Upper lobe of left lung (tissue), 6 donors: Measurements from ENCODE around the gene ROBO1. TPM values are rescaled to one million over a fixed set of nuclear protein-coding genes. Genes with fewer than 3 reads are reported as not detected.

Experiments
- ATAC-seq, 2 donors: fragments of 200-7000 bp; cut with Tn5 transposase; one replicate each; pipeline ENCODE4 v1.9.1; 2022; ENCODE audit warnings: mild to moderate bottlenecking in 2 of 2, moderate library complexity in 2 of 2; ENCODE audit not compliant: low FRiP score in 2 of 2
- DNase-seq, 2 donors: peaks; one replicate each; pipeline ENCODE4 v3.0.0-alpha.2; 2019 to 2020
- H3K27ac ChIP-seq, 4 donors: fragments of 200-600 bp; sonication (generic); one replicate each; pipeline ENCODE4 v1.5.1; 2016 to 2019
- H3K27me3 ChIP-seq, 4 donors: fragments of 200-600 bp; sonication (generic); one replicate each; pipeline ENCODE4 v1.5.1; 2017 to 2019
- H3K36me3 ChIP-seq, 4 donors: fragments of 200-600 bp; sonication (generic); one replicate each; pipeline ENCODE4 v1.5.1; 2016 to 2019
- H3K4me1 ChIP-seq, 4 donors: fragments of 200-600 bp; sonication (generic); one replicate each; pipeline ENCODE4 v1.5.1; 2018 to 2019
- H3K4me3 ChIP-seq, 4 donors: fragments of 200-600 bp; sonication (generic); one replicate each; pipeline ENCODE4 v1.5.1; 2017 to 2019; ENCODE audit warnings: mild to moderate bottlenecking in 2 of 4, moderate library complexity in 1 of 4
- H3K9me3 ChIP-seq, 4 donors: fragments of 200-600 bp; sonication (generic); one replicate each; pipeline ENCODE4 v1.5.1; 2018 to 2019
- EP300 ChIP-seq, 4 donors: sonication (generic); formaldehyde crosslinking; IDR thresholded peaks; one replicate each; pipeline ENCODE4 v1.5.1; 2017; ENCODE audit warnings: antibody characterized with exemption in 4 of 4, control low read depth in 2 of 4
- POLR2A ChIP-seq, 4 donors: fragments of 450-650 bp; IDR thresholded peaks; one replicate each; pipeline ENCODE4 v1.5.1; 2016 to 2017; ENCODE audit warnings: antibody characterized with exemption in 4 of 4, mild to moderate bottlenecking in 2 of 4
- POLR2AphosphoS5 ChIP-seq, 2 donors: sonication (generic); formaldehyde crosslinking; IDR thresholded peaks; one replicate each; pipeline ENCODE4 v1.5.1; 2017; ENCODE audit warnings: antibody characterized with exemption in 2 of 2
- WGBS, 2 donors: methylation state at CpG; one replicate each; pipeline ENCODE4 v1.1.5; 2017 to 2018; 5-methylcytosine and 5-hydroxymethylcytosine counted together
- total RNA-seq, 6 donors: library from RNA; depleted of rRNA in 4 of 6; stranded (reverse); fragments of >200 nt in 4 of 6; gene quantifications; one replicate each; pipeline versions ENCODE4 v1.1.0 to v1.2.1, GENCODE V29; 2016 to 2021
- TF ChIP-seq, protein P1 (sequence below), 6 experiments: fragments of 450-650 bp in 4 of 6; fragments of 200-600 bp in 2 of 6; sonication (generic) in 2 of 6; IDR thresholded peaks; one replicate each; pipeline ENCODE4 v1.5.1; 2016 to 2019; ENCODE audit warnings: antibody characterized with exemption in 6 of 6
- donor health status: DM: no; HTN: no; CAD: no; lungs with moderate emphysema.
- donor health status: DM: no; HTN: yes; CAD: no; lungs with severe emphysema.

ROBO1 gene
- total RNA-seq, 6 donors from 2014 or later = 10.5 to 29.0 (median 18.0) TPM

DNA sequence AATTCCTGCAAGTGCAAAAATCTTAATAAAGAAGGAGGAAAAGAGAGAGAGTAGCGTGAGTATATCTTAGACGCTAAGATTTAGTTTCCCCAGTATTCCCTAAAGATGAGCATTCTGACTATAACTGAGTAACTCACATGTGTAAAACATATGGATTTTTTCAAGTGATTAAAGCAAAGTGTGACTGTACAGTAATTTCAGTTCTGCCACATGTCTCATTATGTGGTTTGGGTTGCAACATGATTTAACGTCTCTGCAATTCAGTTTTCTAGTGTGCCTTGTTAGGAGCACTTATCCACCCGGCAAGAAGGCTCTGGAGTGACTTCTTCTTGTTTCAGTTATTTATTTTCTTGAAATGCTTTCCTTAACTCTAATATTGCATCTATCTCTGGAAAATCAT lies 514.1 kb downstream of the ROBO1 start:
- no peak overlapping the region for H3K27ac ChIP-seq
- no peaks in the 10 kb centered on the region for H3K36me3 ChIP-seq
- TF ChIP-seq, protein P1, sequence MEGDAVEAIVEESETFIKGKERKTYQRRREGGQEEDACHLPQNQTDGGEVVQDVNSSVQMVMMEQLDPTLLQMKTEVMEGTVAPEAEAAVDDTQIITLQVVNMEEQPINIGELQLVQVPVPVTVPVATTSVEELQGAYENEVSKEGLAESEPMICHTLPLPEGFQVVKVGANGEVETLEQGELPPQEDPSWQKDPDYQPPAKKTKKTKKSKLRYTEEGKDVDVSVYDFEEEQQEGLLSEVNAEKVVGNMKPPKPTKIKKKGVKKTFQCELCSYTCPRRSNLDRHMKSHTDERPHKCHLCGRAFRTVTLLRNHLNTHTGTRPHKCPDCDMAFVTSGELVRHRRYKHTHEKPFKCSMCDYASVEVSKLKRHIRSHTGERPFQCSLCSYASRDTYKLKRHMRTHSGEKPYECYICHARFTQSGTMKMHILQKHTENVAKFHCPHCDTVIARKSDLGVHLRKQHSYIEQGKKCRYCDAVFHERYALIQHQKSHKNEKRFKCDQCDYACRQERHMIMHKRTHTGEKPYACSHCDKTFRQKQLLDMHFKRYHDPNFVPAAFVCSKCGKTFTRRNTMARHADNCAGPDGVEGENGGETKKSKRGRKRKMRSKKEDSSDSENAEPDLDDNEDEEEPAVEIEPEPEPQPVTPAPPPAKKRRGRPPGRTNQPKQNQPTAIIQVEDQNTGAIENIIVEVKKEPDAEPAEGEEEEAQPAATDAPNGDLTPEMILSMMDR (IDR thresholded peaks at IDR 0.05) = no peak
- no peak for TF ChIP-seq EP300 (IDR thresholded peaks at IDR 0.05)
- DNase-seq (no peak), ATAC-seq (no peak)
- no peaks in the 10 kb centered on the region for H3K4me1 ChIP-seq
- 60 to 81% methylated on average over 4 of the region's 4 CpGs for whole genome bisulfite sequencing, 2 donors
- no peaks in the 10 kb centered on the region for H3K9me3 ChIP-seq
- no peak overlapping the region for H3K4me3 ChIP-seq
- H3K27me3 ChIP-seq = no peaks in the 10 kb centered on the region

DNA sequence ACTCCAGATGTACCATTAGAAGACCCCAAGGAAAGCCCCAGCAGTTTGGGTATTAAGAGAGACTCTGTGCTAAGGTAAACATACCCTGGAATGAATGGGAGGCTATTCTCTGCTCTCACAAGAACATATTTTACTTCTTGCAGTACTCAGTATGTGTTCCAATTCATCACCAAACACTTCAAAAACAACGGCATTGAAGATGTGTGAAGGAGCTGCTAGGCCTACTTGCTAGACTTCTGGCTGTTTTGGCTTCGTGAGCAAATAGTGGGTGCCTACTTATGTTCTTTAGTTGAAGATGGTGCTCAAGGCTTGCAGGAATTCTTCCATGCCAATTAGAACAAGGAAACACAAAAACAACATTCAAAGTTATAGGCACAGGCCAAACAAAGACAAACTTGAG lies 514.5 kb downstream of the ROBO1 start:
- Histone ChIP-seq H3K9me3 (no peaks in the 10 kb centered on the region), H3K4me3 (no peak overlapping the region), H3K27me3 (no peaks in the 10 kb centered on the region), H3K27ac (no peak overlapping the region), H3K4me1 (no peaks in the 10 kb centered on the region), H3K36me3 (no peaks in the 10 kb centered on the region)
- ATAC-seq (no peak), DNase-seq (no peak)
- 56 to 57% methylated on average over 2 of the region's 2 CpGs for WGBS, 2 donors
- TF ChIP-seq, protein P1 (IDR thresholded peaks at IDR 0.05) = no peak
- TF ChIP-seq POLR2A (IDR thresholded peaks at IDR 0.05) (no peak), POLR2AphosphoS5 (IDR thresholded peaks at IDR 0.05) (no peak), EP300 (IDR thresholded peaks at IDR 0.05) (no peak)

DNA sequence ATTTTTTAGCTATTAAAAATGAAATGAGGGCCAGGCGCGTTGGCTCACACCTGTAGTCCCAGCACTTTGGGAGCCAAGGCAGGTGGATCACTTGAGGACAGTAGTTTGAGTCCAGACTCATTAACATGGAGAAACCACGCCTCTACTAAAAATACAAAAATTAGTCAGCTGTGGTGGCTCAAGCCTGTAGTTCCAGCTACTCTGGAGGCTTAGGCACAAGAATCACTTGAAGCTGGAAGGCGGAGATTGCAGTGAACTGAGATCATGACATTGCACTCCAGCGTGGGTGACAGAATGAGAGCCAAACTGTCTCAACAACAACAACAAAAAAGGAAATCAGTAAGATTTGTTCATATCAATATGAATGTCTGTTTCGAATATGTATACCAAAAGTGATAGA lies 517.1 kb downstream of the ROBO1 start:
- Histone ChIP-seq H3K4me1 (no peaks in the 10 kb centered on the region), H3K9me3 (no peaks in the 10 kb centered on the region), H3K27ac (no peak overlapping the region), H3K36me3 (no peaks in the 10 kb centered on the region), H3K4me3 (no peak overlapping the region), H3K27me3 (no peaks in the 10 kb centered on the region)
- TF ChIP-seq POLR2AphosphoS5 (IDR thresholded peaks at IDR 0.05) (no peak), EP300 (IDR thresholded peaks at IDR 0.05) (no peak), POLR2A (IDR thresholded peaks at IDR 0.05) (no peak)
- TF ChIP-seq, protein P1 (IDR thresholded peaks at IDR 0.05) = no peak
- no peak for DNase-seq
- WGBS, 2 donors = 80 to 87% methylated on average over 6 of the region's 6 CpGs
- ATAC-seq = no peak

DNA sequence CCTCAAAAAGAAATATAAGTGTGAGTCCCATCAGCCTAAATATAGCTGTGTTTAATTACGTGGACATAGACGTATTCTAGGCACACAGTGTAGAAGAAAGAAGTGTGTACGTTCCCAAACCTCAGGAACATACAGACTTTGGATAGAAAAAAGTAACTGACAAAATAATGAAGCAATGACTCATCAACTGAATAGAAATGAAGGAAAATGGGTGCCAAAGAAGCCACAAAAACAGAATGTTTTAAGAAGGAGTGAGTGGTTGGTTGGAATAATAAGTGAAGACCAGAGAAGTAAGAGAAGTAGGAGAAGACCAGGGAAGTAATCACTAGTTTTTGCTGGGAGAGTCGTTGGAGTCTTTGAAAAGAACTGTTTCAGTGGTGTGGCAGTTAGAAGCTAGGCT lies 518.1 kb downstream of the ROBO1 start:
- no peak for TF ChIP-seq POLR2A (IDR thresholded peaks at IDR 0.05)
- TF ChIP-seq, protein P1 (IDR thresholded peaks at IDR 0.05) = no peak
- no peak for TF ChIP-seq POLR2AphosphoS5 (IDR thresholded peaks at IDR 0.05)
- TF ChIP-seq EP300 (IDR thresholded peaks at IDR 0.05) = no peak
- DNase-seq (no peak), ATAC-seq (no peak)
- WGBS, 2 donors = 82 to 83% methylated on average over 4 of the region's 4 CpGs
- H3K9me3 ChIP-seq = no peaks in the 10 kb centered on the region
- no peaks in the 10 kb centered on the region for H3K36me3 ChIP-seq
- no peaks in the 10 kb centered on the region for H3K27me3 ChIP-seq
- no peak overlapping the region for H3K4me3 ChIP-seq
- no peak overlapping the region for H3K27ac ChIP-seq
- no peaks in the 10 kb centered on the region for H3K4me1 ChIP-seq

DNA sequence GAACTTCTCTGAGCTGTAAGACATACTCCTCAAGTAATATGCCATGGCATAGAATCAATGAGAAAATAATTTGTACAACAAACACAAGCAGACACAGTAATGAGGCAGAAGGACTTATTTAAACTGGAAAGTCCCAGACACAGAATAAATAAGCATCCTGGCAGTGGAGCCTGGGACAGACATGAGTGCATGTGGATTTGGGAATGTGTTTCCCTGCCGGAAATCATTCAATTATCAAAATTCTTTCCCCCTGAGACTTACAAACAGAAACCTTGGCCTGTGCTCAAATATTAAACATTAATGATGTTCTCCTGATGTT lies 520.1 kb downstream of the ROBO1 start:
- ATAC-seq (peak in 1 of 2 donors; percentile 60), DNase-seq (no peak)
- H3K4me1 ChIP-seq = no peaks in the 10 kb centered on the region
- no peaks in the 10 kb centered on the region for H3K27me3 ChIP-seq
- no peaks in the 10 kb centered on the region for H3K9me3 ChIP-seq
- no peak overlapping the region for H3K4me3 ChIP-seq
- 17 to 54% methylated on average over 1 of the region's 1 CpG for WGBS, 2 donors
- peak overlapping the region in 2 of 4 donors; percentile 21 to 40 for H3K27ac ChIP-seq
- no peak for TF ChIP-seq EP300 (IDR thresholded peaks at IDR 0.05)
- TF ChIP-seq POLR2A (IDR thresholded peaks at IDR 0.05) = no peak
- TF ChIP-seq, protein P1 (IDR thresholded peaks at IDR 0.05) = no peak
- TF ChIP-seq POLR2AphosphoS5 (IDR thresholded peaks at IDR 0.05) = no peak
- no peaks in the 10 kb centered on the region for H3K36me3 ChIP-seq
